ENCODE measurements around the gene DNAI4. TPM values are rescaled to one million over a fixed set of nuclear protein-coding genes. Genes with fewer than 3 reads are reported as not detected.
A peak's percentile ranks its signal among the peaks of the same experiment; 100 is the strongest.
"Not testable (repeated sequence)": the region's sequence is repeated elsewhere in the genome, so short reads cannot be mapped to it uniquely, and the experiment has no call there.

The DNAI4 gene
- polyA plus RNA-seq, 3 donors from 2014 or later, result 0.27 to 0.57 TPM; not detected in 1

DNA sequence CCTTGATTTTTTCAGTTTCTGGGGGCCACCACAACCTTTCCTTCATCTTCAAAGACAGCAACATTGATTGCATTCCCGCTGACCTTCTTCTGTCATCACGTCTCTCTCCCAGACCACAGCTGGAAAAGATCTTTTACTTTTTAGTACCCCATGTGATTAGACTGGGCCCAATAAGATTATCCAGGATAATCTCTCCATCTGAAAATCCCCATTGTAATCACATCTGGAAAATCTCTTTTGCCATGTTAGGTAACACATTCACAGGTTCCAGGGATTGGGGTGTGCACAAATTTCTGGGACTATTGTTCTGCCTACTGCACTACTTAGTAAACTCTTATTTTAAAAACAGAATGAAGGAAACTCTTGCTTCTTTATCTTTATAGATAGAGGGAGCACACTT, 76.5 kb downstream of the DNAI4 start:
- DNase-seq, result no peak
- Mint-ChIP-seq H3K27me3 (ENCODE audit: low read depth in 3 of 3) (peaks cover 0 to 14% (median 0%) of the 10 kb centered on the region in 3 donors), H3K4me1 (no peaks in the 10 kb centered on the region), H3K4me3 (no peak overlapping the region), H3K36me3 (no peaks in the 10 kb centered on the region), H3K27ac (no peak overlapping the region), H3K9me3 (peaks cover 0 to 7% (median 0%) of the 10 kb centered on the region in 6 donors)

DNA sequence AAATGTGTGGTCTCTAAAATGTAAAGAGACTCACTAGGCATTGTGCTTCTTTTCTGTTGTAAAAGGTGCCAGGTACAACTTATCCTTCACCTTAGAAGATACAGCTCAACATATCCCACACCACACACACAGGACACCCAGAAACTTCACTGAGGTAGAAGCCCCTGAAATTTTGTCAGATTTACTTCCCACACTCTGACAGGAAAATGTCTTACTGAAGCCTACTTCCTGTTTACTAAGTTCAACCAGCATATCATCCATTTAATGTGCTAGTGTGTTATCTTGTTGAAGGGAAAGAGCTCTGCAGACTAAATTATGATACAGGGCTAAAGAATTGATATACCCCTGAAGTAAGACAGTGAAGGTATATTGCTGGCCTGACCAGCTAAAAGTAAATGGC, 83.7 kb downstream of the DNAI4 start:
- peak overlapping the region in 1 of 5 donors; percentile 0 for H3K4me3 Mint-ChIP-seq
- peak overlapping the region in 5 of 6 donors; percentile 20 to 71 (median 58) for H3K27ac Mint-ChIP-seq
- peaks cover 12 to 20% of the 10 kb centered on the region in 2 donors for H3K4me1 Mint-ChIP-seq
- peaks cover 0 to 5% (median 1%) of the 10 kb centered on the region in 3 donors for H3K27me3 Mint-ChIP-seq (ENCODE audit: low read depth in 3 of 3)
- H3K36me3 Mint-ChIP-seq, result peaks cover 0 to 7% (median 4%) of the 10 kb centered on the region in 3 donors
- peak in 1 of 3 donors; percentile 4 for DNase-seq
- H3K9me3 Mint-ChIP-seq, result no peaks in the 10 kb centered on the region

DNA sequence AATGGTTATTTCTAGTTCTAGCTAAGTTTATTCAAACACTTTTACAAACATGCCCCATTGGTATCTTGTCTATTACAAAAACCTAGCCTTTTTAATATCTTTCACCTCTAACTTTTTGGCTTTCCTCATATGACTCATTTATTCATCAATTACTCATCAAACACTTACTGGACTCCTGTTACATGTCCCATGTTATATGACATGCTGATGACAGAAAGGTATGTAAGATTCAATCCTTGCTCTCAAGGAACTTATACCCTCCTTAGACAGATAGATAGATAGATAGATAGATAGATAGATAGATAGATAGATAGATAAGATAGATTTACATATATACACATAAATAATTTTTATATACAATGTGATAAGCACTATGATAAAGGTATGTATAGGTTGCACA, 89.7 kb downstream of the DNAI4 start:
- Mint-ChIP-seq H3K27ac (no peak overlapping the region), H3K4me1 (no peaks in the 10 kb centered on the region), H3K4me3 (no peak overlapping the region), H3K36me3 (no peaks in the 10 kb centered on the region), H3K9me3 (no peaks in the 10 kb centered on the region), H3K27me3 (ENCODE audit: low read depth in 3 of 3) (peaks cover 0 to 3% (median 0%) of the 10 kb centered on the region in 3 donors)
- DNase-seq, result no peak

DNA sequence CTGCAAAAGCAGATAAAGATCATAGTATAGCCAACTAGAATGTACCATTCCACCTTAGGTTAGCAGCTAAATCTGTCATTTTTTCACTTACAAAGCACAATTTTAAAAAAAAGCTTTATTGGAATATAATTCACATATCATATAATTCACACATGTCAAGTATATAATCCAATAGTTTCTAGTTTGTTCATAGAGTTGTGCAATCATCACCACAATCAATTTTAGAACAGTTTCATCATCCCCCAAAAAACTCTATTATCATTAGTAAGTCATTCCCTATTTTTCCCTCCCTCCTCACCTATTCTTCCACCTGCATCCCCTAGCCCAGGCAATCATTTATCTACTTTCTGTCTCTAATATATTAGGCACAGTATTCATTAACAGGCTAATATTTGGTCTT, 91.5 kb downstream of the DNAI4 start:
- H3K36me3 Mint-ChIP-seq, result no peaks in the 10 kb centered on the region
- H3K9me3 Mint-ChIP-seq, result no peaks in the 10 kb centered on the region
- H3K4me1 Mint-ChIP-seq, result no peaks in the 10 kb centered on the region
- H3K4me3 Mint-ChIP-seq, result no peak overlapping the region
- no peak overlapping the region for H3K27ac Mint-ChIP-seq
- no peak for DNase-seq
- peaks cover 0 to 3% (median 0%) of the 10 kb centered on the region in 3 donors for H3K27me3 Mint-ChIP-seq (ENCODE audit: low read depth in 3 of 3)

DNA sequence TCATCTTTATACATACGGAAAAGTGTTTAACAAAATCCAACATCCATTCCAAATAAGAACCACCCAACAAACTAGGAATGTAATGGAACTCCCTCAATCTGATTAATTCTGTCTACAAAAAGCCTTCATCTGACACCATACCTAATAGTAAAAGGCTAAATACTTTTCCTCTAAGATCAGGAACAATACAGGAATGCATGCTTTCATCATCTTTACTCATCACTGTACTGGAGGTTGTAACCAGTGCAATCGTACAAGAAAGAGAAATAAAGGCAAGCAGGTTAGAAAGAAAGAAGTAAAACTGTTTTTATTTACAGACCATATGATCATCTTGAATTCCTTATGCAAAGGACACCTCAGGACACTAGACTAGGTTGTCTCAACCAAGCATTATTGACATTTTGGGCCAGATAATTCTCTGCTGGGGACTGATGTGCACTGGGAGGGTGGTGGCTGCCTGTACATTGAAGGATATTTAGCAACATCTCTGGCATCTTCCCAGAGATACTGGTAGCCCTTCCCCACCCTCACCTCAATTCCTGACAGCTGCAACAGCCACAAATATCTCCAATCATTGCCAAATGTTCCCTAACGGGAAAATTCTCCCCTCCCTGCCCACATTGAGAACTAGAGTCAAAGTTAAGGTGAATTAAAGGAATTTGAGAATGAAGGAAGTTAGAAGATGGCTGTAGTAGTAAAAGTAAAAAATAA, 93.0 kb downstream of the DNAI4 start:
- Mint-ChIP-seq H3K36me3 (no peaks in the 10 kb centered on the region), H3K4me1 (no peaks in the 10 kb centered on the region), H3K9me3 (no peaks in the 10 kb centered on the region), H3K27ac (no peak overlapping the region), H3K27me3 (ENCODE audit: low read depth in 3 of 3) (peaks cover 0 to 3% (median 0%) of the 10 kb centered on the region in 3 donors), H3K4me3 (no peak overlapping the region)
- DNase-seq, result no peak

DNA sequence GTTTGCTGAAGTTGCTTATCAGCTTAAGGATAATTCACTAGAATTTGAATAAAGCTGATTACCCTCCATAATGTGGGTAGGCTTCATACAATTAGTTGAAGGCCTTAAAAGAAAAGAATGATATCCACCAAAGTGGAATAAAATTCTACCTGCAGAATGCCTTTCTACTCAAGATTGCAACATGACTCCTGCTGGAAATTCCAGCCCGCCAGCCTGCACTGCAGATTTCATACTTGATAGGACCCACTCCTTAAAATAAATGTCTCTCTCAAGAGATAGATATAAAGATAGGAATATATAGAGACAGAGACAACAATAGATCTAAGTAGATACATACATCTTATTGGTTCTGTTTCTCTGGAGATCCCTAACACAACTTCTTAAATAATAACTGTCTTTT, 99.9 kb downstream of the DNAI4 start:
- DNase-seq, result no peak
- H3K27ac Mint-ChIP-seq, result no peak overlapping the region
- H3K9me3 Mint-ChIP-seq, result peaks cover 0 to 2% (median 0%) of the 10 kb centered on the region in 6 donors
- H3K27me3 Mint-ChIP-seq (ENCODE audit: low read depth in 3 of 3), result no peaks in the 10 kb centered on the region
- no peaks in the 10 kb centered on the region for H3K36me3 Mint-ChIP-seq
- H3K4me1 Mint-ChIP-seq, result no peaks in the 10 kb centered on the region
- H3K4me3 Mint-ChIP-seq, result no peak overlapping the region

DNA sequence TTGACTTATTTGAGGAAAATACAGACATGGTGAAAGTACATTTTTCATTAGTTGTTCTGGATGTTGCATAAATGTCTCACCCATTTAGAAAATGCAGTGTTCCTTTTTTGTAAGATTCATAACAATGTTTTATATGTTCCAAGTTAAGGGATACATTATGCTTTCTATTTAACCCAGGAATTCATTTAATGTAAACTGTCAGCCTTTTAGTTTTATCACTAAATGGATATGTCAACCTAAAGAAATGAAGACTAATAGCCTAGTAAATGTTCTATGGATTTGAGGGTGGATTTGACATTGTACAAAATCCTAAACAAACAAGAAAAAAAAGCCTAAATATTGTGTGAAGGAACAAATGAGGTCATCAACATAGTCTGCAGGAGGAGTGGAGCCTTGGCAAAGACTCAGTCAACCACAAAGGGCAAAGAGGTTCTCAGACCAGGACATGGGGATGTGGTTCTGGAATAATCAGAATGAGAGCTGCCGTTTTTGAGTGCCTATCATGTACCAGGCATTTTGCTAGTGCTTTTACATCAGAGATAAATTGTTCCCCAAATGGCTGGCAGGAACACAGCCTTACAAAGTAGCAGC, 114.8 kb downstream of the DNAI4 start:
- Mint-ChIP-seq H3K4me1 (no peaks in the 10 kb centered on the region), H3K36me3 (no peaks in the 10 kb centered on the region), H3K9me3 (peaks cover 0 to 4% (median 0%) of the 10 kb centered on the region in 6 donors), H3K4me3 (no peak overlapping the region), H3K27ac (no peak overlapping the region), H3K27me3 (ENCODE audit: low read depth in 3 of 3) (peaks cover 0 to 2% (median 2%) of the 10 kb centered on the region in 3 donors)
- no peak for DNase-seq

DNA sequence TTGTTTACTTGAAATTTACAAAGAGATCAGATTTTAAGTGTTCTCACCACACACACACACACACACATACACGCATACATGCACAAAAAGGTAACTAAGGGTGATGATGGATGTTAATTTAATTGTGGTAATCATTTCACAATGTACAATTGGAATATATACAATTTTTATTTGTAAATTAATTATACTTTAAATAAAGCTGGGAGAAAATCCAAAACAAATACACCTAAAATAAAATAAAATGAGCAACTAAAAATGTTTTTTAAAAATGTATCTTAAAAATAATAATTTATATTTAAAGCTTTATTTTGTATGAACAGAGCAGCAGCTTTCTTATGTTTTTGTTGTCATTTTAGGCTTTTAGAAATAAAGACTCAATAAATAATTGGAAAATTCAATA, 115.4 kb downstream of the DNAI4 start:
- Mint-ChIP-seq H3K27me3 (ENCODE audit: low read depth in 3 of 3) (peaks cover 0 to 2% (median 2%) of the 10 kb centered on the region in 3 donors), H3K36me3 (no peaks in the 10 kb centered on the region), H3K4me3 (no peak overlapping the region), H3K9me3 (peaks cover 0 to 4% (median 0%) of the 10 kb centered on the region in 6 donors), H3K4me1 (no peaks in the 10 kb centered on the region), H3K27ac (no peak overlapping the region)
- DNase-seq, result no peak

DNA sequence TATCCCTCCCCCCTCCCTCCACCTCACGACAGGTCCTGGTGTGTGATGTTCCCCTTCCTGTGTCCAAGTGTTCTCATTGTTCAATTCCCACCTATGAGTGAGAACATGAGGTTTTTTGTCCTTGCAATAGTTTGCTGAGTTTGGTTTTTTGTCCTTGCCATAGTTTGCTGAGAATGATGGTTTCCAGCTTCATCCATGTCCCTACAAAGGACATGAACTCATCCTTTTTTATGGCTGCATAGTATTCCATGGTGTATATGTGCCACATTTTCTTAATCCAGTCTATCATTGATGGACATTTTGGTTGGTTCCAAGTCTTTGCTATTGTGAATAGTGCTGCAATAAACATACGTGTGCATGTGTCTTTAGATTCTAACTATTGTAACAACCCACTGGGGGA, 128.8 kb downstream of the DNAI4 start:
- H3K4me1 Mint-ChIP-seq, DNase-seq, H3K4me3 Mint-ChIP-seq: not testable (repeated sequence)

DNA sequence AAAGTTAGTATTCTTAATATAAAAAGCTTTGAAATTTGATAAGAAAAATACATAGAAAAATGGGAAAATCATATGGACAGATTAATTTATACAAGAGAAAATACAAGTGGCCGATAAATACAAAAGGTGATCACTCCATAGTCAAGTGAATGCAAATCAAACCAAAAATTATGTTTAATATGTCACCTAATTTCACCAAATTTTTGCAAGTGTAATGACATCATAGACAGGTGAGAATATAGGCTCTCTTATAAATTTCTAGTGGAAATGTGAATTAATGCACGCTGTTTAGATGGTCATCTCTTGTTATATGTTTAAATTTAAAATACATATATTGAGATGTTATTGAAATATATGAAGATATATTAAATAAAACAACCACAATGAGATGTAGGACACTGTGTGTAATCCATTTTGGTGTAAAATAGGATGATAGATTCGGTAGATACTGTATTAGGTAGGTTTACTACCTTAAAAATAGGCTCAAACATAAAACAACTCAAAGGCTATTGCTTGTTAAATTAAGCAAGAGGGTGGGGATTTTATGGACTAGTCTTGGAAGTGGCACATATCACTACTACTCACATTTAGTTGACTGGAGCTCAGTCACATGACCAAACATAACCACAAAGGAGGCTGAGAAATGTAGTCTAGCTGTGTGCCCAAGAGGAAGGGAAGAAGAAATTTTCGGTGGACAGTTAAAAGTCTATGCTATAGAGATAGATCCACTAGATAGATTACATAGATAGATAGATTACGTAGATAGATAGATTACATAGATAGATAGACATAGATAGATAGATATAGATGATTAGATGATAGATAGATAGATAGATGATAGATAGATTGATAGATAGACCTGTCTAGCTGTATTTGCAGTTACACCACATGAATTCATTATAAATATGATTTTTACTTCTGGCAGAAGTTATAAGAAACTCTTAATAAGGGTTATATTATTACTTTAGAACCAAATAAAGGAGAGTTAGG, 132.7 kb downstream of the DNAI4 start:
- DNase-seq, result no peak
- peaks cover 7 to 14% of the 10 kb centered on the region in 2 donors for H3K4me1 Mint-ChIP-seq
- H3K9me3 Mint-ChIP-seq, result no peaks in the 10 kb centered on the region
- H3K27me3 Mint-ChIP-seq (ENCODE audit: low read depth in 3 of 3), result peaks cover 0 to 2% (median 1%) of the 10 kb centered on the region in 3 donors
- no peaks in the 10 kb centered on the region for H3K36me3 Mint-ChIP-seq
- no peak overlapping the region for H3K4me3 Mint-ChIP-seq
- no peak overlapping the region for H3K27ac Mint-ChIP-seq

More for the DNA sequence above, 128.8 kb downstream of the DNAI4 start:
- not testable (repeated sequence) for H3K9me3 Mint-ChIP-seq; H3K27me3 Mint-ChIP-seq (ENCODE audit: low read depth in 3 of 3); H3K36me3 Mint-ChIP-seq; H3K27ac Mint-ChIP-seq

DNA sequence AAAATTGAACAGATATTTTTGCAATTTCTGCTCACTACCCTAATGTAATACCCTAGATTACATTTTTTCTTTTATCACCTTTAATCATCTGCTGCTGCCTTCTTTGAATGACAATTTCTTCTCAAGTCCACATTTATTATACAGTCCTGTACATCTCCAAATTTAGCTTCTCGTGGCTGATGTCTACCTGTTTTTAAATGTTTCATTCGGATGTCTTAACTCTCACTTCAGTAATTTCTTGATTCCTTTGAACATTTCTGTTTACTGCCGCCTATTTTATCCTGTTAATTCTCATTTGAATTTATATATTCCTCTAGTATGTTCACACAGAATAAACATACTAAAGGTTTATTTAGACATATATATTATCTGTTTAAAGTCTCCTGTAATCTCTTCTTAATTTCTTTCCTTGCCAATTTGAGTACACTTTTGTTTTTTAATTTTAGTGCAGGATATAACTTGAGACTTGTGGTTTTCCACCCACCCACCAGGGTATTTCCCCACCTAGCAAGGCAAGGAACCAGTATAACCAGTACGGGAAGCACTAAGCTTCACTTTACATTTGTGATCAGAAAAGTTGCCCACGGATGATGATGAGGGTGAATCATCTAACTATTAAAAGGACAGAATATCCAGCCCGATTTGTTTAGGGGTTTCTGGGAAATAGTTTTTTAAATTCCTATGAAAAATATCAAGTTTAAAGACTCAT, 136.3 kb downstream of the DNAI4 start:
- peak; percentile 7 to 12 (median 11) for DNase-seq
- Mint-ChIP-seq H3K4me3 (no peak overlapping the region), H3K27ac (peak overlapping the region in 1 of 6 donors; percentile 46), H3K36me3 (no peaks in the 10 kb centered on the region), H3K27me3 (ENCODE audit: low read depth in 3 of 3) (peaks cover 0 to 2% (median 1%) of the 10 kb centered on the region in 3 donors), H3K4me1 (peaks cover 7 to 14% of the 10 kb centered on the region in 2 donors), H3K9me3 (peaks cover 0 to 3% (median 0%) of the 10 kb centered on the region in 6 donors)

DNA sequence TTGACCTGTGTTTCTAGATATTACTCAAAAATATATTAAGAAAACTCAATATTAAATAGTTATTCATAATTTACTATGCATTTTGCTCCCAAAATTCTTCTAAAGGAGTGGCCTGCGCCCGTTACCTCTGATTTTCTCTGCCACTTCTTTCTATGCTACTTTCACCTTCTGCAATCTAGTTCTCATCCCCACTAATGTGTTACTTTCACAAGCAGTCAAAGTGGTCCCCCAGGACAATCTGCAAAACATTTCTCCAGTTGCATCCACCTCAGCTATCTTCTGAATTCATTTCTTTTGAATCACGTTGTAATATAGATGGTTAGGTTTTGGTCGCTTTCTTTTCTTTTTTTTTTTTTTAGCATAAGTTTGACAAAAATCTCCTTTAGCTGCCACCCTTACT, 137.0 kb downstream of the DNAI4 start:
- H3K27ac Mint-ChIP-seq, result no peak overlapping the region

DNA sequence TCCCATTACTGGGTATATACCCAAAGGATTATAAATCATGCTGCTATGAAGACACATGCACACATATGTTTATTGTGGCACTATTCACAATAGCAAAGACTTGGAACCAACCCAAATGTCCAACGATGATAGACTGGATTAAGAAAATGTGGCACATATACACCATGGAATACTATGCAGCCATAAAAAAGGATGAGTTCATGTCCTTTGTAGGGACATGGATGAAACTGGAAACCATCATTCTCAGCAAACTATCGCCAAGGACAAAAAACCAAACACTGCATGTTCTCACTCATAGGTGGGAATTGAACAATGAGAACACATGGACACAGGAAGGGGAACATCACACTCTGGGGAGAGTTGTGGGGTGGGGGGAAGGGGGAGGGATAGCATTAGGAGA, 138.9 kb downstream of the DNAI4 start:
- not testable (repeated sequence) for H3K36me3 Mint-ChIP-seq; H3K27me3 Mint-ChIP-seq (ENCODE audit: low read depth in 3 of 3); H3K9me3 Mint-ChIP-seq; H3K27ac Mint-ChIP-seq; DNase-seq; H3K4me3 Mint-ChIP-seq
- peaks cover 7 to 14% of the 10 kb centered on the region in 2 donors for H3K4me1 Mint-ChIP-seq

More for the DNA sequence above, 137.0 kb downstream of the DNAI4 start:
- Mint-ChIP-seq H3K4me3 (no peak overlapping the region), H3K36me3 (no peaks in the 10 kb centered on the region), H3K27me3 (ENCODE audit: low read depth in 3 of 3) (peaks cover 0 to 2% (median 1%) of the 10 kb centered on the region in 3 donors), H3K4me1 (peaks cover 7 to 14% of the 10 kb centered on the region in 2 donors), H3K9me3 (peaks cover 0 to 3% (median 0%) of the 10 kb centered on the region in 6 donors)
- no peak for DNase-seq

Data from immature natural killer cell (primary cell).